ENCODE data around the gene ZNF613. TPM values are rescaled to one million over a fixed set of nuclear protein-coding genes. Genes with fewer than 3 reads are reported as not detected.
A peak's percentile ranks its signal among the peaks of the same experiment; 100 is the strongest.
"Not testable (repeated sequence)": the region's sequence is repeated elsewhere in the genome, so short reads cannot be mapped to it uniquely, and the experiment has no call there.

Gene ZNF613
- total RNA-seq, 4 donors from 2014 or later: 1.0 to 12.0 (median 9.0) TPM

DNA sequence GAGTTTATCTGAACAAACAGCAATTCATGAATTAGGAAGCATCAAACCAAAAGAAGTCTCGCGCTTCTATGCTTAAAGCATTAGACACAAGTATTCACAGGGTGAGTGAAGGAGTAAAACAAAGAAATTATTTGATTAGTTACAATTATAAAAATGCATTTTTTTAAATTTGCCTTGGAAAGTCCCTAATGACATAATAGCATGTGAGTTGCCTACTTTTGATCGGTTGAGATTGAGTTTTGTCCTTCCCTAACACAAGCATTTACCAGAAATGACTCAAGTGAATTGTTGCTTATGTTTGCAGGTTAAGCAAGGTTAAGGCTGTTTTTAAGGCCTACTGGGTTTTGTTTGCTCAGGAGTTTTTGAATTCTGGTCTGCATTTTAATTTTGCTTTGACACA, 22.1 kb upstream of the ZNF613 start:
- no peak for TF ChIP-seq POLR2A (IDR thresholded peaks at IDR 0.05)
- TF ChIP-seq, protein P1, sequence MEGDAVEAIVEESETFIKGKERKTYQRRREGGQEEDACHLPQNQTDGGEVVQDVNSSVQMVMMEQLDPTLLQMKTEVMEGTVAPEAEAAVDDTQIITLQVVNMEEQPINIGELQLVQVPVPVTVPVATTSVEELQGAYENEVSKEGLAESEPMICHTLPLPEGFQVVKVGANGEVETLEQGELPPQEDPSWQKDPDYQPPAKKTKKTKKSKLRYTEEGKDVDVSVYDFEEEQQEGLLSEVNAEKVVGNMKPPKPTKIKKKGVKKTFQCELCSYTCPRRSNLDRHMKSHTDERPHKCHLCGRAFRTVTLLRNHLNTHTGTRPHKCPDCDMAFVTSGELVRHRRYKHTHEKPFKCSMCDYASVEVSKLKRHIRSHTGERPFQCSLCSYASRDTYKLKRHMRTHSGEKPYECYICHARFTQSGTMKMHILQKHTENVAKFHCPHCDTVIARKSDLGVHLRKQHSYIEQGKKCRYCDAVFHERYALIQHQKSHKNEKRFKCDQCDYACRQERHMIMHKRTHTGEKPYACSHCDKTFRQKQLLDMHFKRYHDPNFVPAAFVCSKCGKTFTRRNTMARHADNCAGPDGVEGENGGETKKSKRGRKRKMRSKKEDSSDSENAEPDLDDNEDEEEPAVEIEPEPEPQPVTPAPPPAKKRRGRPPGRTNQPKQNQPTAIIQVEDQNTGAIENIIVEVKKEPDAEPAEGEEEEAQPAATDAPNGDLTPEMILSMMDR (IDR thresholded peaks at IDR 0.05): no peak
- Histone ChIP-seq H3K9me3 (peaks cover 0 to 5% of the 10 kb centered on the region in 2 donors), H3K27ac (no peak overlapping the region), H3K4me1 (no peaks in the 10 kb centered on the region), H3K36me3 (no peaks in the 10 kb centered on the region), H3K4me3 (peak overlapping the region; percentile 75 to 77), H3K27me3 (no peaks in the 10 kb centered on the region)
- DNase-seq: no peak
- intact Hi-C loops (cut with DNase I; ENCODE audit: low total_unique reads): no loop called here

DNA sequence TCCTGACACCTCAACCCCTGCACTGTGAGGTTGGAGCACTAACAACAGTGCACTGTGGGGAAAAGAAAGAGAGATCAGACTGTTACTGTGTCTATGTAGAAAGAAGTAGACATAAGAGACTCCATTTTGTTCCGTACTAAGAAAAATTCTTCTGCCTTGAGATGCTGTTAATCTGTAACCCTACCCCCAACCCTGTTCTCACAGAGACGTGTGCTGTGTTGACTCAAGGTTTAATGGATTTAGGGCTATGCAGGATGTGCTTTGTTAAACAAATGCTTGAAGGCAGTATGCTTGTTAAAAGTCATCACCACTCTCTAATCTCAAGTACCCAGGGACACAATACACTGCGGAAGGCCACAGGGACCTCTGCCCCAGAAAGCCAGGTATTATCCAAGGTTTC, 21.6 kb upstream of the ZNF613 start:
- H3K27ac ChIP-seq; H3K36me3 ChIP-seq; H3K27me3 ChIP-seq; DNase-seq; H3K4me3 ChIP-seq; intact Hi-C loops (cut with DNase I; ENCODE audit: low total_unique reads); H3K4me1 ChIP-seq; H3K9me3 ChIP-seq: not testable (repeated sequence)

DNA sequence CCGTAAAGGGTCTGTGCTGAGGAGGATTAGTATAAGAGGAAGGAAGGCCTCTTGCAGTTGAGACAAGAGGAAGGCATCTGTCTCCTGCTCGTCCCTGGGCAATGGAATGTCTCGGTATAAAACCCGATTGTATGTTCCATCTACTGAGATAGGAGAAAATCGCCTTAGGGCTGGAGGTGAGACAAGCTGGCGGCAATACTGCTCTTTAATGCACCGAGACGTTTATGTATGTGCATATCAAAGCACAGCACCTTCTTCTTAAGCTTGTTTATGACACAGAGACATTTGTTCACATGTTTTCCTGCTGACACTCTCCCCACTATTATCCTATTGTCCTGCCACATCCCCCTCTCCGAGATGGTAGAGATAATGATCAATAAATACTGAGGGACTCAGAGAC, 21.2 kb upstream of the ZNF613 start:
- intact Hi-C loops (cut with DNase I; ENCODE audit: low total_unique reads); H3K4me3 ChIP-seq; DNase-seq; H3K27ac ChIP-seq; H3K4me1 ChIP-seq; H3K27me3 ChIP-seq; H3K36me3 ChIP-seq; H3K9me3 ChIP-seq: not testable (repeated sequence)

DNA sequence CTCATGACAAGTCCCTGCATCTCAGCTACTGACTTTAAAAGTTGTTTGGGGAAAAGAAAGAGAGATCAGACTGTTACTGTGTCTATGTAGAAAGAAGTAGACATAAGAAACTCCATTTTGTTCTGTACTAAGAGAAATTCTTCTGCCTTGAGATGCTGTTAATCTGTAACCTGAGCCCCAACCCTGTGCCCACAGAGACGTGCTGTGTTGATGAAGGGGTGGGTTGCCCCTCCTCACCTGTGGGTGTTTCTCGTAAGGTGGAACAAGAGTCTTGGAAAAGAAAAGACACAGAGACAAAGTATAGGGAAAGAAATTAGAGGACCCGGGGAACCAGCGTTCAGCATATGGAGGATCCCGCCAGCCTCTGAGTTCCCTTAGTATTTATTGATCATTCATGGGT, 19.3 kb upstream of the ZNF613 start:
- H3K27me3 ChIP-seq; H3K4me1 ChIP-seq; DNase-seq; H3K9me3 ChIP-seq; intact Hi-C loops (cut with DNase I; ENCODE audit: low total_unique reads); H3K36me3 ChIP-seq; H3K4me3 ChIP-seq; H3K27ac ChIP-seq: not testable (repeated sequence)

DNA sequence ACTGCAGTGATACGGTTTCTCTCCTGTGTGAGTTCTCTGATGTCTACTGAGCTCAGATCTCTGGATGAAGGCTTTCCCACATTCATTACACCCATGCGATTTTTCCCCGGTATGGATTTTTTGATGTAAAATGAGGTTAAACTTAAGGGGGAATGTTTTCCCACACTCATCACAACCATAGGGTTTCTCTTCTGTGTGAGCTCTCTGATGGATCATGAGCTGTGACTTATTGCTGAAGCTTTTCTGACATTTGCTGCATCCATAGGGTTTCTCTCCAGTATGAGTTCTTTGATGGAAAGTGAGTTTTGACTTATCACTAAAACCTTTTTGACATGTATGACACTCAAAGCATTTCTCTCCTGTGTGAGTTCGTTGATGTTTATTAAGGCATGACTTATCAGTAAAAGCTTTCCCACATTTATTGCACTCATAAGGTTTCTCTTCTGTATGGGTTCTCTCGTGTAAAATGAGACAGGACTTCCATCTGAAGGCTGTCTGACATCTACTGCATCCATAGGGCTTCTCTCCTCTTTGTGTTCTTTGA, 11.9 kb upstream of the ZNF613 start:
- Histone ChIP-seq H3K4me3 (no peak overlapping the region), H3K27ac (no peak overlapping the region), H3K27me3 (no peaks in the 10 kb centered on the region), H3K4me1 (no peaks in the 10 kb centered on the region), H3K9me3 (peaks cover 0 to 9% of the 10 kb centered on the region in 2 donors), H3K36me3 (no peaks in the 10 kb centered on the region)
- intact Hi-C loops (cut with DNase I; ENCODE audit: low total_unique reads): no loop called here
- DNase-seq: no peak
- TF ChIP-seq, protein P1 (IDR thresholded peaks at IDR 0.05): no peak
- TF ChIP-seq POLR2A (IDR thresholded peaks at IDR 0.05): no peak

DNA sequence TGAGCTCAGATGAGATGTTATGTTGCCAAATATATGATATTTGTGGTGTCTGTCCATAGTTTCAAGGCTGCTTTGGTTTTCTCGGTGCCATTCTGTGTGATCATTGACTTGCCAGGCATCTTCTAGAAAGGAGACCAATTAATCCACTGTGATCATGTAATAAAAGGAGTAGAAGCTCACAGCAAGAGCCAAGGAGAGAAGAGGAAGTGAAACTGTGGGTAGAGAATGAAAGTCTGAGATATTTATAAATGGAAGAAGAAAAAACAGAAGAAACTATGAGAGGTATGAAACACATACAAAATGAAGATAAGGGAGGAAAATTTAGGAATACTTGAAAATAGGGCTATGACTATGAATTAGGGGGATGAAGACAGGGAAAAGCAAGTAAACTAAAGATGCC, 11.1 kb upstream of the ZNF613 start:
- Histone ChIP-seq H3K27ac (no peak overlapping the region), H3K9me3 (peaks cover 0 to 9% of the 10 kb centered on the region in 2 donors), H3K4me1 (no peaks in the 10 kb centered on the region), H3K4me3 (no peak overlapping the region), H3K36me3 (no peaks in the 10 kb centered on the region), H3K27me3 (no peaks in the 10 kb centered on the region)
- no peak for TF ChIP-seq POLR2A (IDR thresholded peaks at IDR 0.05)
- TF ChIP-seq, protein P1 (IDR thresholded peaks at IDR 0.05): no peak
- intact Hi-C loops (cut with DNase I; ENCODE audit: low total_unique reads): no loop called here
- DNase-seq: no peak

DNA sequence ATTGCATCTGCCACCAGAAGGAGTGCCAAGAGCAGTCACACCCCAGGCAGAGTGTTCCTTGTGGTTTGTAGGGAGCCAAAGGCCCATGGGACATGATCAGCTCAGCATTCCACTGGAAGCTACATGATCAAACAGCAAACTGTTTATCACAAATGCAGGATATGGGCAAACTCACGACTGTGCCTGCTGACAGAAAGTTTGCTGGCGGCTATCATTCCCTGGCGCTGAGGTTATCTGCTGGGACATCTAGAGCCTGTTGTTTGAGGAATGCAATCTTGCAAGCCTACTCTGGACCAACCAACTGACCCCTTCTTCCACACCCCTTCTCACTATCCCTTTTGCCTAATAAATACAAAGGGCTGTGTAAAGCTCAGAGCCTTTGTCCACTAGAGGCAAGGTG, 7.7 kb upstream of the ZNF613 start:
- H3K4me1 ChIP-seq: no peaks in the 10 kb centered on the region
- H3K27ac ChIP-seq: no peak overlapping the region
- H3K9me3 ChIP-seq: peaks cover 0 to 23% of the 10 kb centered on the region in 2 donors
- no peak overlapping the region for H3K4me3 ChIP-seq
- DNase-seq: no peak
- no peaks in the 10 kb centered on the region for H3K27me3 ChIP-seq
- H3K36me3 ChIP-seq: no peaks in the 10 kb centered on the region
- TF ChIP-seq, protein P1 (IDR thresholded peaks at IDR 0.05): no peak
- no peak for TF ChIP-seq POLR2A (IDR thresholded peaks at IDR 0.05)
- intact Hi-C loops (cut with DNase I; ENCODE audit: low total_unique reads): no loop called here
